Central memory CD4-positive, alpha-beta T cell (primary cell): ENCODE results near the gene KIAA0586.
"Not testable (repeated sequence)": the region's sequence is repeated elsewhere in the genome, so short reads cannot be mapped to it uniquely, and the experiment has no call there.

Experiments used
- DNase-seq: peaks from one replicate; pipeline ENCODE4 v3.0.0; 2022
- total RNA-seq, 3 experiments: gene quantifications; one replicate each; lab custom pipeline; 2026; lab: John Stamatoyannopoulos, UW

Gene KIAA0586
- total RNA-seq, result 23.5 to 78.4 (median 73.7) reads per million in 3 experiments

DNA sequence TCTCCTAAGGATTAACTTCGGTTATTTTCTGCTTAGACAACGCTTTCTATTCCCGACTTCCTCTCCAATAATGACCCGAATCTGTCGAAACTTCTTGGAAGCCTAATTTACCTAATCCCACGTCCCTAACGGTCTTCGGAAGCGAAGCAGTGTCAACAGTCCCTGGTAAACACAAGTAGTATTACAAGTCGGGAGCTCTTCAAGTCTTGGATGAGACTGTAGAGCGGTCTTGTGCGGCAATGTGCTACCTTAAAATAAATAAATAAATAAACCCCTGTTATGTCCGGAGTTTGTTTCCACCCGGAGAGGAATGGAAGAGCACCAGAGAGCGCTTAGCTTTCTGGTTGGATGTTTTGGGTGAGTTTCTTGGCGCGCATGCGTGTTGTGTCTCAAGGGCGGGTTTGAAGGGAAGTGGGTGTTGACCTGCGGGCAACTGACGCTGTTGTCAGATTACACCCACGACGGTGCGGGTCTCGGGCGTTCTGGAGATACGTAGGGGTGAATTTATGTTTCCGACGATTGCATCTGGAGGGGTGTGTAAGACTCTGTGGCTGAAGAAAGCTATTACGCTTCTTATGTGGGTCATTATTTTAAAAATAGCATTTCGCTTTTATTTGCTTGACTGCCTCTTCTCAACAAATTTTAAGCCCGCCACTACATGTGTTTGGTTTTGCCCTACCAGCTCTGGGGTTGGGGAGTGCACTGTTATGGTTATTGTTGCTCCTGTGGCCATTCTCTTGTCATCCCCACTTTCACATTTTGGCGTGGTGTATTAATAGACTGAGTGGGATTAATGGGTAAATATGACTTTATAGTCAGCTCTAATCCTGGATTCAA is at the start of gene KIAA0586, which contains the start of gene TIMM9:
TSS of gene KIAA0586 (plus strand) at position 439 of the 837 bp plus-strand sequence. CDS start 546 bp downstream, outside the sequence.
TSS of gene TIMM9 (minus strand) at position 251 of the 837 bp plus-strand sequence. CDS start 15,586 bp downstream, outside the sequence.
- DNase-seq, result peak; percentile 98

DNA sequence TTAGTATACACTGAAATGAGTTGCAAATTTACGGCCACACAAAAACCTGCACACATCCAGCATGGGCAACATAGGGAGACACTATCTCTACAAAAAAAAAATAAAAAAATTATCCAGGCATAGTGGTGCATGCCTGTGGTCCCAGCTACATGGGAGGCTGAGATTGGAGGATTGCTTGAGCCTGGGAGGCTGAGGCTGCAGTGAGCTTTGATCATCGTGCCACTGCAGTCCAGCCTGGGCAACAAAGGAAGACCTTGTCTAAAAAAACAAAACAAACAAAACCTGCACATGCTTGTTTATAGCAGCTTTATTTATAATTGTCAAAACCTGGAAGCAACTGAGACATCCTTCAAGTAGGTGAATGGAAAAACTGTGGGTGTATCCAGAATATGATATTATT is 36.7 kb upstream of the KIAA0586 start:
- DNase-seq, result no peak

DNA sequence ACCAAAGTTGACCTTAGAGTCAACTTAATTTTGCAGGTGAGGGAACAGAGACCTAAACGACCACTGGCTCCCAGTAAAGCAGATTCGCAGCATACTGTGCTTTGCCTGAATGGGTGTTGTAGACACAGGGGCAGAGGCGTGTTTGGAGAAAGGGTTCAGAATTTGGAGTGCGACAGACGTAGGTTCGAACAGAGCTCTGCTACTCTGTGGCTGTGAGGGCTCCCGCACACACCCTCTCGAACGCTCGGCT is 32.0 kb upstream of the KIAA0586 start:
- DNase-seq, result no peak

DNA sequence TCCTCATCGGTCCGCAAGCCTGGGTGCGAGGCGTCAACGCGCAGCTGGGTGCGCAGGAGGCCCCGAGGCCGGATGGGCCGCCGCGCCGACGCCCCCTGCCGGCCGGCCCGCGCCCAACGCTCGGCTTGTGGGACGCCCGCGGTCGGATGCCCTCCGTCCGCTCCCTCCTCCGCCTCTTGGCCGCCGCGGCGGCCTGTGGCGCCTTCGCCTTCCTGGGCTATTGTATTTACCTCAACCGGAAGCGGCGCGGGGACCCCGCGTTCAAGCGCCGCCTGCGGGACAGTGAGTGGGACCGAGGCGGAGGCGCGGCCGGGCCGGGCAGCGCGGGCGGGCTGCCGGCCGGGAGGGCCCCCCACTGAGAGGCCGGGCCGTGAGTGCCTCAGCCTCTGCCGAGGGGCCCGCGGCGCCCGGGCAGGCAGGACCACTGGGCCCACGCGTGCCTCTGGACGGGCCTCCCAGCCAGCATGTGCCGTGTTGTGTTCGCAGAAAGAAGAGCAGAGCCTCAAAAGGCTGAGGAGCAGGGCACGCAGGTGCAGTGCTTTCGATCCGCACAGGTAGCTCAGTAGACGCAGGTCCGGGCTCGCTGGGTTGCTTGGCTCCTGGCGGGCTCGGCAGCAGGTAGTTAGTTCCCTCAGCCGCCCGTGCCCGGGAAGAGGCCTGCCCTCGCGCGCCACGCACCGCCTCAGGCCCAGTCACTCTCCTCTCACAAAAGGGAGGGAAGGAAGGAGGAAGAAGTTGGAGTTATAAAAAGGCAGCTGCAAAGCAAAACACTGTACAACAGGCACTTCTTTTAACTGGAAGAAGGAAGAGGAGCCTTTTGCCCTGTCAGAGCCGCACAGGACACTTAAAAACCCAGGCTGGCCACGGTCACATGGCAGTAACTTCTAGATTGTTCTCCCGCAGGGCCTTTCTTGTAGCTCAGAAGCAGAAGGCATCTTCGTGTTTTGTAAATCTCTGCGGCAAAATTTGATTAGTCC is 31.4 kb upstream of the KIAA0586 start, which contains the start of gene TOMM20L:
TSS of gene TOMM20L (plus strand) at position 119 of the 977 bp plus-strand sequence. CDS start at position 147, 28 bp downstream.
- DNase-seq, result peak; percentile 64

DNA sequence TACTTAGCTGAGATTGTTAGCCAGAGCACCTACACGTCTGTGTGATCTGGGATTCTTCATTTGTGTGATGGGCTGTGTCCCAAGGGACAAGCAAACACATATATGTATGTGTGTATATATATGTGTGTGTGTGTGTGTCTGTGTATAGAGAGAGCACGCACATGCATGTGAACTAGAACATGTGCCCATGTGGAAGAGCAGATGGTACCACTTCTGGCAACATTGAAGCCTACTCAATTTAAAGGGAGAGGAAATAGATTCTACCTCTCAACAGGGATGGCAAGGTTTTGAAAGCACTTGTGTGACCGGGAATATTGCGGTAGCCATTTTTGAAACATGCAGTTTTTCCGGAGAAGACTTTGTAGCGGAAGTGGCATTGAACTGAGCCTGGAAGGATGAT is 30.4 kb upstream of the KIAA0586 start:
- DNase-seq, result no peak

DNA sequence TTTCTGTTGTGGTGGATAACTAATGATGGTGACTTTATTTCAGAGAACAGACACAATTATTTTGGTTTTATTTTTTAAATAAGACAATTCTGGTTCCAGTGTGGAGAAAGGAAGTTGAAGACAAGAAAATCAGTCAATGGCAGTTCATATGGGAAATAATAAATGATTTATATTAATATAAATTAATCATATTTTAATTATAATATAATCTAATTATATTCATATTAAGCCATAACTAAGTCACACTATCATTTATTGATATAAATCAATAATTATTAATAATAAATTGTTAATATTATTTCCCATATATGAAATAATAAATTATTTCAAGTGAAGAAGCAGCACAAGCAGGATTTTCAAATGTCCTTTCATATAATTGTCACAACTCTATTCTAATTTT is 29.0 kb upstream of the KIAA0586 start:
- no peak for DNase-seq

DNA sequence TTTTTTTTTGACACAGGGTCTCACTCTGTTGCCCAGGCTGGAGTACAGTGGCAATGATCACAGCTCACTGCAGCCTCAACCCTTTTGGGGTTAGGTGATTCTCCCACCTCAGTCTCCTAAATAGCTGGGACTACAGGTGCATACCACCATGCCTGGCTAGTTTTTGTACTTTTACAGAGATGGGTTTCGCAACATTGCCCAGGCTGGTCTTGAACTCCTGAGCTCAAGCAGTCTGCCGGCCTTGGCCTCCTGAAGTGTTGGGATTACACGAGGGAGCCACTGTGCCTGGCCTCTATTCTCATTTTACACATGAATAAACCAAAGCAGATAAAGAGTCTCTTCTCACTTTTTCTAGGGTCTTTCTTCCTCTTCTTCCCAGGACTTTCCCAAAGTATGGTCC is 28.6 kb upstream of the KIAA0586 start:
- DNase-seq, result no peak

DNA sequence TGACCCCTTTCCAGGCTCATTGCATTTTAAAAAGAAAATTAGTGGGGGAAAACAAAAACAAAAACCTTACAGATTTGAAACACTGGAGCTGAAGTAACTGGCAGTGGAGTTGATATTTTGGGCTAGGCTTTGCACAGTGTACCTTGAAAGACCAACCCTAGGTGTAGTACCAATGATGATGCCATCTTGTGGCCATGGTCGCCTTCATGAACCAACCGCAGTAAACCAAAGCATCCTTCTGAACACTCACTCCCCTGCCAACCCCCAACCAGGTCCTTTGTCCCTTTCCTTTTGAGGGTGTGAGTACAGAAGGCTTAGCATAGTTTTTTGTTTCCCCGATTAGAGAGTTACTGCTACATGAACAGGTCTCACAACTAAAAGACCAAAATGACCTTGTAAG is 25.9 kb upstream of the KIAA0586 start:
- no peak for DNase-seq

DNA sequence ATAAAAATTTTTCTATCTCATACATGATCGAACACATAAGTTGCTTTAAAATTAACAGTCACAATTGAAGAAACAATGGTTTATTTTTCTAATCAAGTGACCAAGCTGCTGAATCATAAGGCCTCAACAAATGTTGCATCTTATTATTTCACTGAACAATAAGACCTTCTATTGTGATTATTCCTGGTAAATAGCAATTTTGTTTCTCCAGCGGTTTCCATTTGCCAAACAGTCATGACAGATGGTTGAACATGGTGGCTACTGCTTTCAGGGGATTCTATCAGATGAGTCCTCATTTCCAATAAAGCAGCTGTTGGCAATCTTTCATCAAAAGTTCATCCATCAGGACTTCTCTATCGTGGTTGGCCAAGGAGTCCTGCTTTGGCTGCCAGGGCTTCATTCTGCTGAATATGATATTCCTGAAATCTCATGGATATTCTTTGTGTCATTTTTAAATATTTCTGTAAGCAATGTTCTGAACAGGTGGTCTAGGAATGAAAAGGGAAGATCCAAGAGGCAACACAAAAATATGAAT is 18.8 kb upstream of the KIAA0586 start:
- DNase-seq, result no peak

DNA sequence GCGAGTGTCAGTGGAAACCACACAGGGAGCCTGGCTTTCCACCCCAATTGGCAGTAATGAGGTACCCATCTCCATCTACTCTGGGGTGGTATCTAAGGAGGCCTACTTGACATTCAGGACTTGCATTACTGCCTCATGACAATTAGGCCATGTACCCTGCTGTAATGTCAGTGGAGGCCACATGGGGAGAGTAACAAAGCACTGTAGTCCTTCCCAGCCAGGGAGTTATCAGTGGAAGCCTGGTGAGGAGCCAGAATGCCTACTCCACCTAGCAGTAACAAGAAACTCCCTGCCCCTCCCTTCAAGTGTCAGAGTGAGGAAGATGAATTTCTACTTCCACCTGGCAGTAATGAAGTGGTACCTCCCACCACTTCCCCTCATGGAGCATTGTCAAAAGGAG is 12.7 kb upstream of the KIAA0586 start:
- DNase-seq, result no peak

DNA sequence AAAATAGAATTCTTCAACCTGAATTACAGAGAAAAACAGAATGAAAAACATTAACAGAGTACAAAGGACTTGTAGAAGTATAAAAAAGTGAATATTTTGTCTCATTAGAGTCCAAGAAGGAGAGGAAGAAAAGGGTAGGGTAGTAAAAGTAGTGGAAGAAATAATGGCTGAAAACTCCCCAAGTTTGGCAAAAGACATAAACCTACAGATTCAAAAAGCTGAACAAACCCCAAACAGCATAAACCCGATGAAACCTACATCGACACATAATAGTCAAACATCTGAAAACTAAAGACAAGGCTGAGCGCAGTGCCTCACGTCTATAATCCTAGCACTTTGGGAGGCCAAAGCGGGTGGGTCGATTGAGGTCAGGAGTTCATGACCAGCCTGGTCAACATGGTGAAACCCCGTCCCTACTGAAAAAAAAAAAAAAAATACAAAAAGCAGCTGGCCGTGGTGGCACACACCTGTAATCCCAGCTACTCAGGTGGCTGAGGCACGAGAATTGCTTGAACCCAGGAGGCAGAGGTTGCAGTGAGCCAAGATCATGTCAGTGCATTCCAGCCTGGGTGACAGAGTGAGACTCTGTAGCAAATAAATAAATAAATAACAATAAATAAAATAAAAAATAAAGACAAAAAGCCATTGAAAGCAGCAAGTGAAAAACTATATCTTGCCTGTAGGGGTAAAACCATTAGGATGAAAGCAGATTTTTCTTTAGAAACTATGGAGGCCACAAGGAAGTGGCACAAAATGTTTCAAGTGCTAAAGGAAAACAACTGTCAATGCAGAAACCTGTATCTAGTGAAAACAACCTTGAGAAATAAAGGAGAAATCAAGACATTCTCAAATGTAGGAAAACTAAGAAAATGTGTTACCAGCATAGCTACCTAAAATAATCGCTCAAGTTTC is 11.6 kb upstream of the KIAA0586 start:
- no peak for DNase-seq

DNA sequence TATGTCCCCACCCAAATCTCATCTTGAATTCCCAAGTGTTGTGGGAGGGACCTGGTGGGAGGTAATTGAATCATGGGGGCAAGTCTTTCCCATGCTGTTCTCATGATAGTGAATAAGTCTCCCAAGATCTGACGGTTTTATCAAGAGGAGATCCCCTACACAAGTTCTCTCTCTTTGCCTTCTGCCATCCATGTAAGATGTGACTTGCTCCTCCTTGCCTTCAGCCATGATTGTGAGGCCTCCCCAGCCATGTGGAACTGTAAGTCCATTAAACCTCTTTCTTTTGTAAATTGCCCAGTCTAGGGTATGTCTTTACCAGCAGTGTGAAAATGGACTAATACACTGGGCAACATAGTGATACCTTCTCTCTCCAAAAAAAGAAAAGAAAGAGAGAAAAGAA is 10.6 kb upstream of the KIAA0586 start:
- DNase-seq, result not testable (repeated sequence)

DNA sequence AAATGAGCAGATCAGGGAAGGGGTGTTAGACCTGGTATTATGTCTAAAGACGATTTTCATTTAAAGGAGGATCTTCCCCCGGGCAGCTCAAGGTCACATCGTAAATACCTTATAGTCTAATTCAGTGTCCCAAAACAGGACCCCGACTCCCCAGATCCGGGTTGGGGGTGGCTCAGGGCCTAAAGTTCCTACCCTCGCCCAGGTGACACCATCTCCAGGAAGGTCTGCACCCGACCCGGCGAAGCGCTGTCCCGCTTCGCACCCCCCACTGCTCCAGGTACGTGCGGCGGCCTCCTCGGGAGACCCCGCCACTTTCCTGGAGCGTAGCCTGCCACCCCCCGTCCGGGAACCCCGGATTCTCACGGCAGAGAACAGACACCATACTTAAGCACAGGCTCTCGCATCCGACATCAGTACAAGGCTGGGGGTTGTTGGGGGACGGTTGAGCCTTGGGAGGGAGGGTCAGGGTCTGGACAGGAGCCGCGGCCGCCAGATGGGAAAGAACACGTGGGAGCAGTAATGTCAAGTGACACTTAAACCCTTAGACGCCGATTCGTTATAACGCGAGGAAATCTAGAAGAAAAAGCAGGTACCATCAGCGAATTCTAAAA is 744 bp upstream of the KIAA0586 start:
- no peak for DNase-seq

DNA sequence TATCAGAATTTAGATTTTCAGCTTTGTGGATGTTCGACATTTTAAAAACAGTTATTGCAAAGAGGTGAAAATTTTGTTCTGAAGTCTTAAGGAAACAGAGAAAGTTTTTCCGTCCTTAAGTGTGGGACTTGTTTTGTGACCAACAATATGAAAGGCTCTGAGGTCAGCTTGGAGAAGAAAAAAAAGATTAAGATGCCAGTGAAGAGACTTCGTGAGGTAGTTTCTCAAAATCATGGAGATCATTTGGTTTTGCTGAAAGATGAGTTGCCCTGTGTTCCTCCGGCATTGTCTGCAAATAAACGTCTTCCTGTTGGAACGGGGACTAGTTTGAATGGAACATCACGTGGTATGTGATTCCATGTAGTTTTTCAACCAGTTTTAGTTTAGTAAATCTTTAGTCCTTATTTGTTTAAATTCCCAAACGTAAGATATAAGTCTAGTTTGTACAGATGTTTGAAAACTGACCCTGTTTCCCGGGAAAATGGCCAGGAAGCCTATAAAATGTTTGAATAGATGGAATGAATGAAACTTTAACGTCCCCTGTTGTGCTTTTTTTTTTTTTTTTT is 682 bp downstream of the KIAA0586 start:
- DNase-seq, result no peak

DNA sequence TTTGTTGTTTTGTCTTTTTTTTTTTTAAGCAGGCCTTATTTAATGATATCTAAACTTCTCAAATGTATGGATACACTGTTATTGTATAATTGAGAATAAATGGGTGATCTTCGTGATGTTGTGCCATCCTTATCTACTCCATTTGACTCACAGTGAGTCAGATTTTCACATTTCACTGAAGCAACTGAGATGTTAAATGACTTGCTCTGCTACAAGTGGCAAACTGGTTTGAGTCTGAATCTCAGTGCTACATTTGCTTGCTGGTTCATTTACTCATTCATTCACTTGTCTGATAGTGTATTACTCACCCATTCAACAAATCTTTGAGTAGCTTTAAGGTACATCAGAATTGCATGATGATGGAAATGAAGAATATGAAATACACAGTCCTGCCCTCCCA is 2.6 kb downstream of the KIAA0586 start:
- DNase-seq, result no peak

DNA sequence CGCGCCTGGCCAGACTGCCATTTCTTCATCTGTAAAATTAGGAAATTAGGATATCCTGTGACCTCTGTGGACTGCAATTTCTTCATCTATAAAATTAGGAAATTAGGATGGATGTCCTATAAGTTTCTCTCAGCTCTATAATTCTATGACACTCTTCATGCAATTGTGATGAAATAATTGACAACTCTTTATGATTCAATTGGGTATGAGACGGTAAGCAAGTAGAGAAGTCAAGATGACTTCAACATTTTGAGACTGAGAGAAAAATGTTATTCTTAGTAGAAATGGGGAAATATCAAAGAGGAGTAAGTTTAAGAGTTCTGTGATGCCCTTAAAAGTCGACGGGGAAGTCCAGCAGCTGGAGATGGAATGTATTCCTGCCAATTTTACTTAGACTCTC is 12.0 kb downstream of the KIAA0586 start:
- DNase-seq, result no peak

DNA sequence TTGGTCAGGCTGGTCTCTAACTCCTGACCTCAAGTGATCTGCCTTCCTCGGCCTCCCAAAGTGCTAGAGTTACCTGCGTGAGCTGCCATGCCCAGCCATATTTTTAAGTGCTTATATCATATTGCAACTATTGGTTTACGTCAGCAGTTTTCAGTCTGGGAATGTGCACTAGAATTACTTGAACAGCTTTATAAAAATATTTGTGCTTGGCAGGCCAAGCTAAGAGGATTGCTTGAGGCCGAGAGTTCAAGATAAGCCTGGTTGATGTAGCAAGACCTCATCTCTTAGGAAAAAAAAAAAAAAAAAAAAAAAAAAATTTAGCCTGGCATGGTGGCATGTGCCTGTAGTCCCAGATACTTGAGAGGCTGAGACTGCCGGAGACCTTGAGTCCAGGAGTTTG is 17.1 kb downstream of the KIAA0586 start:
- no peak for DNase-seq

DNA sequence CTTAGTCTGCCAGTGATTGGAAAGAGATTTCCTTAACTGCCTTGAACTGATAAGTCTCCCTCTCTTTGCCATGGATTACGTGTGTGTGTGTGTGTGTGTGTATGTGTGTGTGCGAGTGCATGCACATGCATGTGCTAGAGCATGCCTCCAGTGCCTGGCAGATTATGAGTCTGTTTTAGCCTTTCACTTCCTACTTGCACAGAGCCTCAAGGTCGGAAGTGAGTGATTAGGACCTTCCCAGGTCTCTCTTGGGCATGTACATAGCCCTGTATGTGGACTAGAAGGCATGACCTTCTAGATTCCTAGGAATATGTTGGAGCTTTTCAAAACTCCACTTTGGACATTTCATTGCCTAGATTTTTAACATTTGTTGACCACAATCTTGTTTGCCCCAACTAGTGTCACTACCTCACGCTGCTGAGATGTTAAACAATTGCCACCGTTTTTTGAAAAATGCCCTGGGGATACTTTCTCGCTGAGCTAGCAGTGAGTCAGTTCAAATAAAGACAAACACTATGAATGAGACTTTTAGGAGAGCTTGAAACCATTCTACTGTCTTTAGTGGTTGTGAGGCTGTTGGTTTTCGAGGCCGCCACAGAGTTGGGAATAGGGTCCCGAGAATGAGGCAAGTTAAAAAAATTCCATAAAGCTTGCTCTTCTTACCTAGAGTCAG is 28.2 kb downstream of the KIAA0586 start:
- DNase-seq, result no peak

DNA sequence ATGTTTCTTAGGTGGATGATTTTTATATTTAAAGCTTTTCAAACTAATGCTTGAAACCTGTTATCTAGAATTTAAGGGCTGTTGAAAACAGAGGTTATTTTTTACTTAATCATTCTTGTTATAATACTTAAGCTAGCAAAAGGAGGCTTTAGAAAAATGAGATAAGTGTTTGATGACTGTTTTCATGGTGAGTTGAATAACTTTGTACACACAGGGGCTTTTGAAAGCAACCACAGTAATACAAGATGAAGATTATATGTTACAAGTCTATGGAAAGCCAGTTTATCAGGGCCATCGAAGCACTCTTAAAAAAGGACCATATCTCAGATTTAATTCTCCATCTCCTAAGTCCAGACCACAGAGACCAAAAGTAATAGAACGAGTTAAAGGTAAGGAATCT is 33.3 kb downstream of the KIAA0586 start:
- DNase-seq, result no peak

DNA sequence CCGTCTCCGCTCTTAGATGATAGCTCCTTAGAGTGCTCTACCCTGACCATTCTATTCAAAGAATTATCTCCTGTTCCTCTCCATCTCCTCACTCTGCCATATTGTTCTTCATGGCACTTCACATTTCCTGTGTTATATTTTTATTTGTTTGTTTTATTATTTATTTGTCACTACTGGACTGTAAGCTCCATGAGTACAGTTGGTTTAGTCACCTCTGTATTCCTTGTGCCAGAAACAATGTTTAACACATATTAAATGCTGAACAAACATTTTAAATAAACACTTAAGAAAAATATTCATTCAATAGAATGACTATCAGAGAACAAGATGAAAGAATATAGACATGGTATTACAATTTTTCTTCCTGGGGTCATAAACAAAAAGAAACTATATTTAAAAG is 35.6 kb downstream of the KIAA0586 start:
- DNase-seq, result no peak

DNA sequence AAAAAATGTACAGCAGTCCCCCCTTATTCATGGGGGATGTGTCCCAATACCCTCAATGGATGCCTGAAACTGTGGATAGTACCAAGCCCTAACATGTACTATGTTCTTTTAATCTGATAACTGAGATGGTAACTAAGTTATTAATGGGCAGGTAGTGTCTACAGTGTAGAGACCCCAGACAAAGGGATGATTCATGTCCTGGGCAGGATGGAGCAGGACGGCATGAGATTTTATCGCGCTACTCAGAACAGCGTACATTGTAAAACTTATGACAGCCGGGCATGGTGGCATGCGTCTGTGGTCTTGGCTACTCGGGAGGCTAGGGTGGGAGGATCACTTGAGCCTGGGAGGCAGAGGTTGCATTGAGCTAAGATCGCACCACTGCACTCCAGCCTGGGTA is 37.1 kb downstream of the KIAA0586 start:
- DNase-seq, result no peak
